MV-4-11 (cell line): ENCODE measurements around the gene E2F4.
A peak's percentile ranks its signal among the peaks of the same experiment; 100 is the strongest.

ENCODE experiments used
- DNase-seq: peaks from one replicate; lab custom pipeline; 2025; lab: John Stamatoyannopoulos, UW

E2F4 gene

DNA sequence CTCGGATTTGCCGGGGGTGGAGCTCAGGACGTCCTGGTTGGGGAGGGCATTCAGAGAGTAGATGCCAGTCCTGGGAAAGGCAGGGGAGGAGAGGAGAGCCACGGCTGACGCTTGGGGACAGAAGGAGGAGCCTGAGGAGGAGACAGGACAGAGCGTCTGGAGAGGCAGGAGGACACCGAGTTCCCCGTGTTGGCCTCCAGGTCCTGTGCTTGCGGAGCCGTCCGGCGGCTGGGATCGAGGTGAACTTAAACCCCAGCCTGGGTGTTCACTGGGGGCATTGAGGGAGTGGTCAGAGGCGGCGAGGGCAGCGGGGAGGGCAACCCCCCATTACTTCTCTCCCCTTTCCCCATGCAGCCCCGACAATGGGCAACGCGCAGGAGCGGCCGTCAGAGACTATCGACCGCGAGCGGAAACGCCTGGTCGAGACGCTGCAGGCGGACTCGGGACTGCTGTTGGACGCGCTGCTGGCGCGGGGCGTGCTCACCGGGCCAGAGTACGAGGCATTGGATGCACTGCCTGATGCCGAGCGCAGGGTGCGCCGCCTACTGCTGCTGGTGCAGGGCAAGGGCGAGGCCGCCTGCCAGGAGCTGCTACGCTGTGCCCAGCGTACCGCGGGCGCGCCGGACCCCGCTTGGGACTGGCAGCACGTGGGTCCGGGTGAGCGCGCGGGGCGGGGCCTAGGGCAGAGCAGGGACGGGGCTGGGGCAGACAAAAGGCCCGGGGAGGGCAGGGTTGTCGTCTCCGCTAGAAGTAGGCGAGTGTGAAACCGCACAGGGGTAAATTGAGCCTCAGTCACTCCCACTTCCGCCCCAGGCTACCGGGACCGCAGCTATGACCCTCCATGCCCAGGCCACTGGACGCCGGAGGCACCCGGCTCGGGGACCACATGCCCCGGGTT is 17.9 kb upstream of the E2F4 start:
- peak; percentile 34 for DNase-seq

DNA sequence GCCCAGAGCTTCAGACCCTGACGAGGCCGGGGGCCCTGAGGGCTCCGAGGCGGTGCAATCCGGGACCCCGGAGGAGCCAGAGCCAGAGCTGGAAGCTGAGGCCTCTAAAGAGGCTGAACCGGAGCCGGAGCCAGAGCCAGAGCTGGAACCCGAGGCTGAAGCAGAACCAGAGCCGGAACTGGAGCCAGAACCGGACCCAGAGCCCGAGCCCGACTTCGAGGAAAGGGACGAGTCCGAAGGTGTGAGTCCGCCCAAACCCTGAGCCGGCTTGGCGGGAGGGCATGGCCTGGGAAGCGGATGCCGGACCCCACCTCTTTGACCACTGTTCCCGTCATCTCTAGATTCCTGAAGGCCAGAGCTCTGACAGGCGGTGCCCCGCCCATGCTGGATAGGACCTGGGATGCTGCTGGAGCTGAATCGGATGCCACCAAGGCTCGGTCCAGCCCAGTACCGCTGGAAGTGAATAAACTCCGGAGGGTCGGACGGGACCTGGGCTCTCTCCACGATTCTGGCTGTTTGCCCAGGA is 17.2 kb upstream of the E2F4 start:
- no peak for DNase-seq

DNA sequence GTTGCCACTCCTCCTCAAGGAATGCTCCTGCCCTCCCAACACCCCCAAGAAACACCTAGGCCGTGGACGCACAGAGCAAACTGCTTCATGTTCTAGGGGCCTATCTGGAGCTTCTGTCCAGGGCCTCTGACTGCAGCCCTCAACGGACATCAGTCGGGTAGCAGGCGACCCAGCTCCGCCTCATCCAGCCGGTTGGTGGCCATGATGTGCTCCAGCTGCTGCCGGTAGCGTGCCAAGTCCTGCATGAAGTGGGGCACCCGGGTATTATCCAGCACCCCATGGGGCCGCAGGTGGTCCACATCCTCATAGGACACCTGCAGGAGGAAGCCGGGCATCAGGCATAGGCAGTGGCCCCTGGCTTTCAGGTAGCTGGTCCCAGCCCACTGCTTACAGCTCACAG is 15.3 kb upstream of the E2F4 start:
- DNase-seq, result no peak

DNA sequence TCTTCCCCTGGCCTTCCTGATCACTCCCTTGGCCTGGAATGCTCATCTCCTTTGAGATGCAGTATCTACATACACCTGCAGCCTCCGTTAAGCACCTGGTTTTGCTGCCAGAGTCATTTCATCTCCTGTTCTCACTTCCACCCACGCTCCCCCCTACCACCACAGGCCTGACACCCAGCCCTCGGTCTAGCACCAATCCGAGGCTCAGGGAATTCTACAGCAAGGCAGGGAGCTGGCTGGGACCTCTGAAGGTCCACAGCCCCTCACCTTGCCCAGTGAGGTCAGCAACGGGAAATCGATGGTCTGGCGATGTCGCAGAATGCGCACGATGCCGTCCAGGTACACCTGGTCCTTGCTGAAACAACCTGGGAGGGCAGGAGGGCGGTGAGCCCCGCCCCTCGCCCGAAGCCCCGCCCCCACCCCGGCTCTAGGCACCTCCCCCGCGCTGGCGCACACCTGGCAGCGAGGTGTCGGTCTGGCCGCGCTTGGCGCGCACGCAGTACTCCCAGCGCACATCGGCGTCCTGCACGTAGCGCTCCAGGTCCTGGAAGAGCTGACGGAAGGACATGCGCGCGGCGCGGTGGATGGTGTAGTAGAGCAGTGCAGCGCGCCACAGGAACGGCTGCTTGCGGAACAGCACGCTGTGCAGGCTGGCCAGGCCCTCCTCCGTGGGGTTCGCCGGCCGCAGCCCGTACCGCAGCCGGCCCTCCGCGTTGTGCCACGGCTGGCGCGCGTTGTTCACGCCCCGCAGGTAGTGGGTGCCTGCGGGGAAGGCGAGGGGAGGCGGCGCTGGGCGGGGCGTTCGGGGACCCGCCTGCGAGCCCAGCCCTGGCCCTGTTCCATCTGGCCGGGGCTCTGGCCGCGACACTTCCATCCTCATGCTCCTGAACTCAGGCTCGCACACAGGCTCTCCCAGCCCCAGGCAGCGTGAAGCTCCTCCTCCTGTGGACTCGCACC is 13.9 kb upstream of the E2F4 start:
- peak; percentile 30 for DNase-seq

DNA sequence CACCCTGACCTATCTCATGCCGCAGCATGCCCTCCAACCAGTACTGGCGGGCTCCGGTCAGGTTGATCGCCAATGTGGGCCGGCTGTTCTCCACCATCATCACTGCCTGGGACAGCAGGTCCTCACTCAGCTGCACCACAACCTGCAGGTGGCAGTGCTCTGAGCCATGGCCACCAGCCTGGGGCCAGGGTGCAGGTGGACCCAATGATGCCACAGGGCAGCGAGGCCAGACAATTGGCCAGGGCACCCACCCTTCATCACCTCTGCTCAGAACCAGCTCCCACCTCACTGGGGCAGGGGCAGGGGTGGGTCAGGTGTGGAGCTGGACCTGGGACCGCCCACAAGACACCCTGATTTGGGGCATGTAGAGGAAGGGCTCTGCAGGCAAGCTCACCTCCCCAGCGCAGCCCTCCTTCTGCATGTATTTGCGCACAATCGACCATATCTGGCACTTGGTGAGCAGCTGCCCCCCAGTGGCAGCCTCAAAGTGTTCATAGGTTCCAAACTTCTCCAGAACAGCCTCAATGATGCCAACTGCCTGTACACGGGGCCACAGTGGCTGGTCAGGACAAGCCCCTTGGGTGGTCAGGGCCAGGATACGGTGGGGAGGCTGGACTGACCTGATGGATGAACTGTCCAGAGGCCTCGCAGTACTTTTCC is 12.4 kb upstream of the E2F4 start:
- DNase-seq, result peak; percentile 13

DNA sequence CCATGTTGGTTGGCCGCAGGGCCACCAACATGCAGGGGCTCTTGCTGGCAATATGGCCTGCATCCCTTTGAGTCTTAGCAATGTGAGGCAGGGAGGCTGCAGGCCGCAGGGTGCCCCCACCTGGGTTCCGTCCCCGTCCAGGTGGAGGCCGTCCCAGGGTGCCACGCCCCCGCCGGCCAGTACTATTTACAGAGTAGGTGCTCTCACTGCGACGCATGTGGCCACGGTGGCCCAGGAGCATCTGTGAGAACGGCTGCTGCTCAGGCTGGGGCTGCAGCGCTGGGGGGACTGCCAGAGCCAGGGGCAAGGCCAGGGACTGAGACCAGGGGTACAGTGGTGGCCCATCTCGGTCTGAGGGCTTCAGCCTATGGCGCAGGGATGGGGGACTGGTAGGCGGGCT is 11.8 kb upstream of the E2F4 start:
- DNase-seq, result no peak

DNA sequence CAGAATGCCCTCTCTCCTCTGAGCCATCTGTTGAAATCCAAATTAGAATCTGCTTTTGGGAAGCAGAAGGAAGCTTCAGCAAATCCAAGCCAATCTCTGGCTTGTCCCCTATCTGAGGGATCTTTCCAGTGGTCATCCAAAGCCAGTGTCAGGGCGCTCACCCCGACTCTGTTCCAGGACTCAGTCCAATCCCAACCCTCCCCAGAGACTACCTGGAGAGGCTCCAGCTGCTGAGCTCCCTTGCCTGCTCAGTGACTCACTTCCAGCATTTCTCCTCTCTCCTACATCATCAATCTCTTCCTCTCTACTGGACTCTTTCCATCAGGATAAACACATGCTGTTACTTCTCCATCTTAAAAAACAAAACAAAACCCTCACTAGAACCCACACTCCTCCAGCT is 10.6 kb upstream of the E2F4 start:
- DNase-seq, result no peak

DNA sequence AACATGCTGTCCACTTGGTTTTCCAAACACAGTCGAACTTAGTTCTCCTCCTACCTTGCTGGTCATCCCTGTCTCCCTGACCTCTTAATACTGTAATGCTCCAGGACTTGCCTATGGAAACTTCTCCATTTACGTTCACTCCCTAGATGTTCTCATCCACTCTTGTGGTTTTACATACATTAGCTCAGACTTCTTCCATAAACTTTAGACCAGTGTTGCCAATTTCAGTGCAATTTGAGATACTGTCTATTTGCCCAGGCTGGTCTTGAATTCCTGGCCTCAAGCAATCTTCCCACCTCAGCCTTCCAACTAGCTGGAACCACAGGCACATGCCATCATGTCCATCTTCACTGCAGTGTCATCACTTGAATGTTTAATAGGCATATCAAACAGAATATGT is 9.7 kb upstream of the E2F4 start:
- no peak for DNase-seq

DNA sequence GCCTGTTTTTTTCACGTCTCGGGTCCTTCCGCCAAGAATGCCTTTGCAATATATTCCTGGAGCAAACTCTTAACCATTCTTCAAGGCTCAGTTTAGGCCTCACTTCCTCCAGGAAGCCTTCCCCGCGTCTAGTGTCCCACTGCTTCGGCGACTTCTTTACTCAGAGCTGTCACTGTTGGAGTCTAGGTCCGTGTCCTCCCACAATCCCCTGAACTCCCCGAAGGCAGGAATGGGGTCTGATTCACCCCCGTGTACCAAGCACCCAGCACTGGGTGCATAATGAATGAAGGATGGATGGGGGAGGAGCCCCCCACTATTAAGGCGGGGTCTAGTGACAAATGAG is 8.7 kb upstream of the E2F4 start:
- DNase-seq, result no peak

DNA sequence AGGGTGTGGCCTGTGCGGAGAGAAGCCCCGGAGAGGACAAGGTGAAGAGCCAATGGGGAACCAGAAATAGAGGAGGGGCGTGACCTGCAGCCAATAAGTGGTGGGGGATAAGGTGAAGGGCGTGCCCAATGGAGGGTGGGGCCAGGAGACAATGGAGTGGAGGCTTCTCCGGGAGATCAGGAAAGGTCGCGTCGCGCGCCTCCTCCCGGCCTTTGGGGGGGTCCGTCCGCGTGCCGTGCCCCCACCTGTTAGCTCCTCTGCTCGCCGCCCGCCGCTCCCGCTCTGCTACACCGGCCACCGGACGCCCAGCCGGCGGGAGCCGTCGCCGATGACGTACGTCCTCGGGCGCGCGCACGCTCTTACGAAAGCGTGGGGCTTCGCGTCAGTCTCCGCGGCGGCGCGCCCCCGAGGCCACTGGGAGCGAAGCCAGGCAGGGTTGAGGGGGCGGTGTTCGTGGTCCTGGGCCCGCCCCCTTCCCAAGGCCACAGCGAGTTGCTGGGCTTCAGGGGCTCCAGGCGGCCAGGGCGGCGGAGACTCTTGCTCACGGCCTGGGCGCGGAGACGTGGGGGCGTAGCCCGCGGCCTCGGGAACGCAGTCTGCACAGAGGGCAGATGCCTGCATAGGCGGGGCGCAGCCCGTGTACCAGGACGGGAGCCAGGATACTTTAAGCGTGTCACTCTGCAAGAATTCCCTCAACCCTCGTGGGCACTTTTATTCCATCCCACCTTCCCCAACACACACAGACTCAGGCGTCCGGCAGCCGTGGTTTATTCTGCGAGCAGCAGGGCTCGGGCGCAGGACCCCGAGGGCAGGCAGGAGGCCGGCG is 8.1 kb upstream of the E2F4 start, which contains the start of gene MATCAP1:
Gene MATCAP1, minus strand, starts transcription at position 337 of the 826 bp plus-strand sequence. CDS start 3,353 bp downstream, outside the sequence.
- DNase-seq, result peak; percentile 97

DNA sequence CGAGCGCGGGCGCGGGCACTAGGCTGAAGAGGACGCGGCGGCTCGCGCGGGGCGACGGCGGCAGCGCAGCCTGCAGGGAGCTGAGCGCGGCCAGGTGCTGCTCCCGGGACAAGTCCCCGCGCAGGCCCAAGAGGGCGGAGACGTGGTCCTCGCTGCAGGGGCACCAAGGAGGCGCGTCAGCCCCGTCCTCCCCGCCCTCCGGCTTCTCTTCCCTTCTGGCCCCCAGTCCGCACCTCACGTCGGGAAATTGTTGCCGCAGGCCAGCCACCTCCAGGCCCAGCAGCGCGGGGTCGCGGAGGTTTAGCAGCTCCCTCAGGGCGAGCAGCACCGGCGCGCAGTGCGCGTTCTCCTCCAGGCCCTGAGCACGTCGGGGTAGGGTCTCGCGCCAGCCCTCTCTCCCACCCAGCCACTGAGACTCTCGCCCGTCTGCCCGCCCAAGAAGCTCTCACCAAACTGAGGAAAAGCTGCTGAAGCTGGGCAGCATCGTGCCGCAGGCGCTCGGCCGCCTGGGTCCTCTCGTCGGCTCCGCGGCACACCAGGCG is 7.4 kb upstream of the E2F4 start:
- no peak for DNase-seq

DNA sequence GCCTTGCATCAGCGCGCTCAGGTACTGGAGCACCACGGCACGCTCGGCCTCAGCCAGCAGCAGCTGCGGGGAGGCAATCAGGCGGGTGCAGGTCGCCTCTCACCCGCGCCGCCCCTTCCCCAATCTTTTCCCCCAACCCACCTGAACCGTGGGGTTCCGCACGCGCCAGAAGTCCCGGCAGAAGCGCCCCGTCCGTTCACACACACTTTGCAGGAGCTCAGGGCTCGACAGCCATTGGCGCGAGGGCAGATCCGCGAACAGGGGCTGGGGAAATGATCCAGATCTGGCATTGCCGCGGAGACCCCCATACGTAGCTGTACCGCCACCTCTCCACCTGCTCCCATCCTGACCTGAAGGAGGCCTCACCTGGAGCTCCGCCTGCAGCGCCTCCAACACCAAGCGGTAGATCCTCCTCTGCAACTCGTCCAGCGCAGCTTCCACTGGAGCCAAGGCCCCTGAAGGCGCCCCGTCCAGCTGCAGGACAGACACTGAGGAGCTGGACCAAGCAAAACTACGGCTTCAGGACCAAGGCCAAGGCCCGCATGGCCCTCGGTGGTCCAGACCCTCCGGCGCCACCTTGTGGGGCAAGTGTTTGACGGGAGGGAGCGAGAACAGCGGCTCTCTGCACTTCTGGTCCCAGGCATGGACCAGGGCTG is 6.8 kb upstream of the E2F4 start:
- DNase-seq, result peak; percentile 77

DNA sequence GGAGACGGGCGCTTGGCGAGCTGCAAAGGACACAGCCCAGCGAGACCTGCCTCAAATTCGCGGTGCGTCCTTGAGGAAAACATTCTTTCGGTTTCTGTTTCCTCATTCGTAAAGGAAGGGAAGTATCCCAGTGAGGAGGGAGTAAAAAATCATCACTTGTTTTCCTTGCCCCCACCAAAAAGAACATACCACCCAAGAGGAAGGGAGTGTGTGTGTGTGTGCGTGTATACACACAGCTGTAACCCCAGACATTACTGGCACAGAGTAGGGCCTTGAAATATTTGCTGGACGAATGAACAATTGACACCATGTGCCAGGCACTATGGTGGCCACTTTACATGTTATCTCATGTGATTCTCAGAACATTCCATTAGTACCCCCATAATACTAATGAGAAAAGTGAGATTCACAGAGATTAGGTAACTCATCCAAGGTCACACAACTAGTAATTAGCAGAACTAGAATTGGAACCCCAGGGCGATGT is 6.3 kb upstream of the E2F4 start:
- no peak for DNase-seq

DNA sequence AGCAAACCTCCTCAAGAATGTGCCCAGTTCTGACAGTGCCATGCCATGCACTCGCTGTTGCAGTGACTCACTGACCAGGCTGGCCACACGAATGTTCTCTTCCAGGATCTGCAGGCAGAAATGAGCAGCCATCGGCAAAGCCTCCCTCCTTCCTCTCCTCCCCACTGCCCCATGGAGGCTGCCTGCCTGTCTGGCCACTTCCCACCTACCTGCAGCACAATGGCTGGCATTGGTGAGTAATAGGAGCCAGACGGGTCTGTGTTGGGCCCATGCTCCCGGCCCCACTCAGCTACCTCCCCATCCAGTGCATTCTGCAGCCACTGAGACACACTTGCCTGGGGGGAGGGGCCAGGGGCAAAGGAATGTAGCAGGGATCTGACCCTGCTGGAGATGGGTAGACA is 5.4 kb upstream of the E2F4 start:
- no peak for DNase-seq

DNA sequence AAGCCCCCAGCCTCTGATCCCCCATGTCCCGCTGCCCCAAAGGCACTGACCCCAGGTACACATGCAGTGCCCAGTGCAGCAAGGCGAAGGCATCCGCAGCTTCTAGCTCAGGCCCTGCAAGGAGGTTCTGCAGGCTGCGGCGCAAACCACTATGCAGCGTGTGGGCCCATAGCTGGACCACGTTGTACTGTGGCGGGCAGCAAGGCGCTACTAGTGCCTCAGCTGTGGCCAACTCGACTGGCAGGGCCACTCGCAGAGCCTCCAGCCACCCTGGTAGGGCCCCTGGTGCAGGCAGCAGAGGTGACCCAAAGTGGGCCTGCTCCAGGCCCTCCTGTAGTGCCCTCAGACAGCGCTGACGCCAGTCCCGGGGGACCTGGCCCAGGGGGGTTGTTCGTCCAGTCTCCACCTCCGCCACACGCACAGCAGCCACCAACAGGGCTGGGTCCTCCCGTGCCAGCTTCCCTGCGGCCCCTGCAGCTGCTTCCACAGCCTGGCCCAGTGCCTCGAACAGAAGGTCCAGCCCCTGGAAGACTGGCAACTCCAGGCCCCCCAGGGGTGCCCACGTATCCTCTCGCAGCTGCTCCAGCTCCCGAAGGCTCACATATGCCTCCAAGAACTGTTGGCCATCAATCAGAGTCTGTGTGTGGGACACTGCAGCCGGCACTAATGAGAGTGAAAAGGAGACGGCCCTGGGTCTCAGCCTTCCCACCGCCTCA is 4.6 kb upstream of the E2F4 start:
- DNase-seq, result no peak

DNA sequence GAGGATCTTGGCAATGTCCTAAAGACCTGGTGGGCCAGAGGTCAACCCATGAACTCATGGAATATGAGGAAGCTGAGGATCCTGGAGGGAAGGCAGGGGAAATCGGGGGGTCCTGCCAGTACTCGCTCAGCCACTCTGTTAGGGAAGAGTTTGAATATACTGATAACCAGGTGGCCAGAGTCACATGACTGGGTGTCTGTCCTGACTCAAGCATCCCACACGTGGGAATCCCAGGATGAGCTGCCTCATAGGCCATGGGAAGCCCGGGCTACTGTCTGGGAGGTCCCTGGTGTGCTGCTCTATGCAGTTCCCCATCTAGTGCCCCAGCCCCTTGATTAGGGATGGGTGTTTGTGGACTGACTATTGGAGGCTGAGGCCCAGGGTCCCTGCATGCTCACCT is 3.6 kb upstream of the E2F4 start:
- no peak for DNase-seq

DNA sequence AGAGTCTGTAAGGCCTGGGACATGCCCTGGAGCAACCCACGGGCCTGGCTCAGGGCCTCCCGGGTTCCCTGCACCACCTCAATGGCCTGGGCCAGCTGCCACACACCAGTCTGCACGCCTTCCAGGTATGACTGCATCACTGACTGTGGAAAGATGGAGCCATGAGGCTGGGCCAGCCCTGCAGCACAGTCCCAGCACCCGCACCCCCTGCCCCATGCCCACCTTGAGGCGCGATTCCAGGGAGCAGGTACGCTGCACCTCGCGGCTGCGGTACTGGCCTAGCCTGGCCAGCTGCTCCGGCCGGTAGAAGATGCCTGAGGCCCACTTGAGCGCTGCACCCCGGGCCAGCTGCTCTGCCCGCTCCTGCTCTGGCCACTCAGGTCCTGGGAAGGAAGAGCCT is 3.2 kb upstream of the E2F4 start:
- no peak for DNase-seq

DNA sequence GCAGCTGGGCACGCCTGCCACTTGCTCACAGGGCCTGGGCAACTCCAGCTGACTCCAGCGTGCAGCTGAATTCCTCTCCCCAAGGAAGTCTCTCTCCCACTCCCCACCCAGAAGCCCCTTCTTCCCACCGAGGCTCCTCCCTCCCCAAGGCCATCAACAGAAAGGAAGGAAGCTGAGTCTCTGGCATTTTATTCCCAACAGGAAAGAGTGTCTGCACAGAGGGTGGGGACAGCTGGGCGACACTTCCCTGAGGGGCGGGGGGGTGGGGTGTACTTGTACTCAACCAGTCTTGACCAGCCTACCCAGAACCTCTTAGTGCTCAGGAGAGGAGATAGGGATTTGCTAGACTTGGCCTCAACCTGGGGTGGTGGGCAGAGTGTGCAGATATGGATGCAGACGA is 1.9 kb upstream of the E2F4 start, which contains the start of gene EXOC3L1:
Gene EXOC3L1, minus strand, starts transcription at position 96 of the 400 bp plus-strand sequence. CDS start 460 bp downstream, outside the sequence.
- no peak for DNase-seq
